Stimulated activated CD4-positive, alpha-beta T cell treated with anti-CD3 and anti-CD28 coated beads, Interleukin-4, amount 100 ng/mL, for 48 hours (primary cell): ENCODE results near the gene TFPI2.
A peak's percentile ranks its signal among the peaks of the same experiment; 100 is the strongest.
"Not testable (repeated sequence)": the region's sequence is repeated elsewhere in the genome, so short reads cannot be mapped to it uniquely, and the experiment has no call there.

Experiments used
- DNase-seq, 2 donors: peaks; one replicate each; pipeline ENCODE4 v3.0.0-alpha.2; 2020; ENCODE audit warnings: low read depth in 2 of 2

Gene TFPI2, protein sequence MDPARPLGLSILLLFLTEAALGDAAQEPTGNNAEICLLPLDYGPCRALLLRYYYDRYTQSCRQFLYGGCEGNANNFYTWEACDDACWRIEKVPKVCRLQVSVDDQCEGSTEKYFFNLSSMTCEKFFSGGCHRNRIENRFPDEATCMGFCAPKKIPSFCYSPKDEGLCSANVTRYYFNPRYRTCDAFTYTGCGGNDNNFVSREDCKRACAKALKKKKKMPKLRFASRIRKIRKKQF

DNA sequence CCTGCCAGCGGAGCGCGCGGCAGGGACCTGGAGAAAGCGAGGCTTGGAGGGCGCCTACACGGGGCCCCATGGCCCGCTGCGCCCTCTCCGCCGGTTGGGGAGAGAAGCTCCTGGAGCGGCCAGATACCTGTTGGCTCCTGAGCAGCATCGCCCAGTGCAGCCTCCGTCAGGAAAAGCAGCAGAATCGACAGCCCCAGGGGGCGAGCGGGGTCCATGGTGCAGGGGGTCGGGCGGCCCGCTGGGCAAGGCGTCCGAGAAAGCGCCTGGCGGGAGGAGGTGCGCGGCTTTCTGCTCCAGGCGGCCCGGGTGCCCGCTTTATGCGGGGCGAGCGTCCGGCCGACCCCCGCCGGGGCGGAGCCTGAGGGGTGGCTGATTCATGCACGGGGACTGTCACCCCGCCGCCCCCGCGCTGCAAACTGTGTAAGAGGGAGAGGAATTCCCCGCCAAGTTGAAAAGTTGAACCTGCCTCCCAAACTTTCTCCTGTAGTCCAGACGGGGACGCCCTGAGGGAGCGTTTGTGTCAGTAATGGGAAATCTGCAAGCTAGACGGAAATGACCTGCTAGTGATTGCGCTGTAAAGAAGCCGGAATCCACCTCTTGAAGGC is at the start of gene TFPI2:
TSS of gene TFPI2 (minus strand) at position 290 of the 605 bp plus-strand sequence. CDS start at position 215, 75 bp downstream.
- DNase-seq: peak in 1 of 2 donors; percentile 12

- no peak for DNase-seq
Measured at GRCh38 chr7:93938293-93938692, 47.7 kb upstream of the TFPI2 start.

- no peak for DNase-seq
Measured at GRCh38 chr7:93937818-93938217, 47.3 kb upstream of the TFPI2 start.

DNA sequence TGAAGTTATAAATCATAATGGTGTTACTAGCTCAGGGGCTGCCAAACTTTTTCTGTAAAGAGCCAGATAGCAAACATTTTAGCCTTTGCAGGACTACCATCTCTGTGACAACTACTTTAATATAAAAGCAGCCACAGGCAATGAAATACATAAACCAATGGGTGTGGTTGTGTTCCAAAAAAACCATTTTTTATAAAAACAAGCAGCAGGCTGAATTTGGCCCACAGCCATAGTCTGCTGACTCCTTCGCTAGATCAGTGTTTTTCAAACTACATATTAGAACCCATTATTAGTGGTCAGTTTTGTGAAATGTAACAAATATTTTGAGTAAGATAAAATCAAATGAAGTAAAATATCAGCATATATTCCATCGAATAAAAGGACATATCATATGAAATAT is 44.5 kb upstream of the TFPI2 start:
- no peak for DNase-seq

GRCh38 chr7:93933156-93933555 is 42.6 kb upstream of the TFPI2 start:
- no peak for DNase-seq

DNA sequence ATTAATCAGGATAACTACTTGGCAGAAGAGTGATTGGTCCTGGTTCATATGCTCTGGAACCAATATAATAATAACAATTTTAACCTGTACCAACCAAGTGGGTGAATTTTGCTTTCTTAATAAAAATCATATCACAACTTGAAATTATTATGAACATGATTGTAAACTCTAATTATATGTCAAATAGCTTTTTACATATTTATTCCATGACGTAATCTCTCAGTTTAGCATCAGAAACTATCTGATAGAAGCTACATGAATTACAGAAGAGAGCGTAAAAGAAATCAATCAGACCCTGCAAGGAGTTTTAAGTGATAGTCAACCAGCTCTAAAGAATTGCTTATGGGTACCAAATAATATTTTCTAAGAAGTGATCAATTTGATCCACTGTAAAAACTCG is 41.1 kb upstream of the TFPI2 start:
- DNase-seq: no peak

GRCh38 chr7:93927585-93927984 is 37.0 kb upstream of the TFPI2 start:
- DNase-seq: no peak

DNA sequence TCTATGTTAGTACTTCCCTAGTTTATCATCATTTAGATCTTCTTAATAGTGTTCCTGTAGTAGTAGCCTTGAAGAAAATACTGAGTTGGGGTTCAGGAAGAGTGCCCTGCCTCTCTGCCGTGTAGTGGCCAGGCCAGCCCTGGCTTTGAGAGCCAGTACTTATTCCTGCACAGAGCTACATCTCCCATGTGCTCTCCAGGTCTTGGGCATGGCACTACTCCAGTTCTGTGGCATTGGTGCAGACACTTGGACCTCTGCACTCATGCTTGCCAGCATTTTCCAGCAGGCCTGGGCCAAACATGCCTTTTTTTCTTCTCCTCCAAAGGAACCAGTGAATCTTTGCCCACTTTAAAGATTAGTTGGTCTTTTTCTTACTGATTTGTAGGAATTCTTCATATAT is 36.2 kb upstream of the TFPI2 start:
- no peak for DNase-seq

- no peak for DNase-seq
Measured at GRCh38 chr7:93923942-93924341, 33.4 kb upstream of the TFPI2 start.

DNA sequence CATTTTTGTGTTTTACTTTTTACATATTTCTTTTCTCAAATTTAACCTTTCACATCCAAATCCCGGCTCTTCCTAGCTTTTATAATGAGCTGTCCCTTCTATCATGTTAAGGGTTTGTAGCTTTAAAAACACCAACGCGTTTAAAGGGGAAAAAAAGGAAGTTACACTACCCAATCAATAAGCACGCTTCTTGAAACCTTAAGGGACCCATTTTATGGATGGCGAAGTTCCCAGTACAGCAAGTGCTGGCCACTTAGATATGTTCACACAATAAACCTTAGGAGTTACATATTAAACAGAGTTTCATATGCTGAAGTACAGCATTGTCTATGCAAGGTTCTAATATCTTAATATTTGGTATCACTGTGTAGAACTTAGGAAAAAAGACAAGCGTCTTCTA is 32.7 kb upstream of the TFPI2 start:
- DNase-seq: no peak

DNA sequence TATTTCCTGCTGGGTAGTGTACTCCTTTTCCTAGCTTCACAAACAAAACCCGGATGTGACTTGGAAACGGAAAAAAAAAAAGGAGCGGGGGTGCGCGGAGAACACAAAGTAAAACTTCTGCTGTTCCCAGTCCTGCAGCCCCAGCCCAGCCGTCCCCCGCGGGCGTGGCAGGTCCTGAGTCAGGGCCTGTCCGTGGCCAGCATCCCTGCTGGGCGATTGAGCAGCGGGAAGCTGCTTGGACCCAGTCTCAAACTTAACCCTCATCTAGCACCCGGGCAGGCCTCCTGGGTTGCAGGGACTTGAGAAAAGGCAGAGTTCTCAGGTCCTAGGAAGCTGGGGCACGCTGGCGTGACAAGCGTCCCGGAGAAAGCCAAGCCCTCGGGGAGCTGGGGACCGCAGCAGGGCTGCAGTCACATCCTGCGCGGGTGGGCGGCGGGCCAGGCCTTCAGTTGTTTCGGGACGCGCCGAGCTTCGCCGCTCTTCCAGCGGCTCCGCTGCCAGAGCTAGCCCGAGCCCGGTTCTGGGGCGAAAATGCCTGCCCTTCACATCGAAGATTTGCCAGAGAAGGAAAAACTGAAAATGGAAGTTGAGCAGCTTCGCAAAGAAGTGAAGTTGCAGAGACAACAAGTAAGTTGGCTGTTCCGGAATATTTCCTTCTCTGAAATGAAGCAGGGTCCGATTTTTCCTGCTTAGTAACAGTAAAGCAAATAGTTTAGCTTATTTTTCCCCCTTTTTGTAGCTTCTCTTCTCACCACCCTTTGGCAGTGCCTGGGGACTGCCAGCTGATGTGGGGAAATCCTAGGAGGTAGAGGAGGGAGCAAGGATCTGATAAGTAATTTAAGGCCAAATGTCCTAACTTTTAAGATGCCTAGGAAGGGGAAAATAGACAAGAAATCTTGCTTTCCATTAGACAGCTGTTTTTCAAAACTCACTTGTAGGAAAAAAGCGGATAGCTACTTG is 31.3 kb upstream of the TFPI2 start, which contains the start of gene GNG11:
TSS of gene GNG11 (plus strand) at position 129 of the 960 bp plus-strand sequence. CDS start at position 532, 403 bp downstream.
- peak; percentile 12 to 21 for DNase-seq

DNA sequence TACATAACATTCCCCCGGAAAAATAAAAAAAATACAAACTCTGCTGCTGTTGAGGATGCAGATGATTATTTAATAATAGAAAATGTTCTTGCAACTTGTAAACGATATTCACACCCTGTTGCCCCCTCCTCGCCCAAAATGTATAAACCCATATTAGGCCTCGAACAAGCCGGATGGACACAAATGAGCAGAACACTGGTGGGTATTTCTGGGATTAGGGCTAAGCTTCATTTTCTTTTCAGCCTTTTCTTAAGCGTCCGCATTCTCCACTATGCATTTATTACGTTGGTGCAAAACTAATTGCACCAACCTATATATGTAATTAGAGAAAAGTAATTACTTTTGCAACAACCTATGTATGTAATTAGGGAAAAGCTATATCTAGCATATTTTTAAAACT is 30.6 kb upstream of the TFPI2 start:
- DNase-seq: no peak

- DNase-seq: no peak
Measured at GRCh38 chr7:93920496-93921182, 30.1 kb upstream of the TFPI2 start.

- not testable (repeated sequence) for DNase-seq
Measured at GRCh38 chr7:93916315-93916714, 25.8 kb upstream of the TFPI2 start.

DNA sequence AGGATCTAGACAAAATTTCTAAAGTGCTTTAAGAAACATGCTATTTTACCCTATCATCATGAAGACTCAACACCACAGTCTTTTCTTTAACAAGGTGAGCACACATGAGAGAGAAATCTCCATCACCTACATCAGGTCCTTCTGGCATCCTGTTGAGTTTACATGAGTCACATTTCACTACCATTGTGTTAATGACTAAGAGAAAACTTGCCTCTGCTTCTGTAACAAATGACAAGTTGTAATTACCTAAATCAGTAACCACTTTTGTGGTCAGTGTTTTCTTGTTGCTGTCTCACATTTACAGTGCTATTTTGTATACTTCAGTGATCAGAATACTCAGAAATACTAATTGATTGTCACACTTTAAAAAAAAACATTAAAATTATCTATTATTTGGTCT is 25.3 kb upstream of the TFPI2 start:
- DNase-seq: not testable (repeated sequence)

DNA sequence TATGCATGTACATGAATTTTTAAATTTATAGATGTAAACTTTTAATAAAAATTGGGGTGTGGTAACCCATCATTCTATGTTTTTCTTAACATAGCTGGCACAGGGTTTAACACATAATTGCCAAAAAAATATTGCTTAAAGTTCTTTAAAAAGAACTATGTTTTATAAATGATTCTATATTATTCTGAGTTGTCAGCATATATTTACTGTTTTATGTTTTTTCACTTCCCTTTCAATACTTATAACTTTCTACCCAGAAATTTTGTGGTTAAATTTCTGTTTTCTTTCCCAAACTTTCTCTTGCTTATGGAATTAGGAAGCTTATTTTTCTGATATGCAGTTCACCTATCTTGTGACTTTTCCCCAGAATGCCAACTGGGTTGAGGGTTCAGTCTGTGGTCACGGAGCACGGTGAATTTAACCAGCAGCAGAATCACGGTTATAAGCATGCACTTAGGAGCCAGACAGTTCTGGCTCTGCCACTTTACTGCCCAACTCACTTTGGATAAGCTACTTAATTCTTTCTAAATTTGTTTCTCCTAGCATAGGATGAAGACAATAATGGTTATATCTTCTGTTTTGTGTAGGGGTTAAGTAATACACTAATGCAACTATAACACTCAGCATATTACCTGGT is 24.8 kb upstream of the TFPI2 start:
- not testable (repeated sequence) for DNase-seq

- no peak for DNase-seq
Measured at GRCh38 chr7:93914581-93915066, 24.1 kb upstream of the TFPI2 start.

GRCh38 chr7:93913197-93913596 is 22.6 kb upstream of the TFPI2 start:
- no peak for DNase-seq

DNA sequence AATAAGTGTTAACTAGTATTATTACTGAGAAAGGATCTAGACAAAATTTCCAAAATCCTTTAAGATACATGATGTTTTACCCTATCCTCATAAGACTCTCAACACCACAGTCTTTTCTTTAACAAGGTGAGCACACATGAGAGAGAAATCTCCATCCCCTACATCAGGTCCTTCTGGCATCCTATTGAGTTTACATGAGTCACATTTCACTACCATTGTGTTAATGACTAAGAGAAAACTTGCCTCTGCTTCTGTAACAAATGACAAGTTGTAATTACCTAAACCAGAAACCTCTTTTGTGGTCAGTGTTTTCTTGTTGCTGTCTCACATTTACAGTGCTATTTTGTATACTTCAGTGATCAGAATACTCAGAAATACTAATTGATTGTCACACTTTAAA is 21.1 kb upstream of the TFPI2 start:
- DNase-seq: not testable (repeated sequence)

DNA sequence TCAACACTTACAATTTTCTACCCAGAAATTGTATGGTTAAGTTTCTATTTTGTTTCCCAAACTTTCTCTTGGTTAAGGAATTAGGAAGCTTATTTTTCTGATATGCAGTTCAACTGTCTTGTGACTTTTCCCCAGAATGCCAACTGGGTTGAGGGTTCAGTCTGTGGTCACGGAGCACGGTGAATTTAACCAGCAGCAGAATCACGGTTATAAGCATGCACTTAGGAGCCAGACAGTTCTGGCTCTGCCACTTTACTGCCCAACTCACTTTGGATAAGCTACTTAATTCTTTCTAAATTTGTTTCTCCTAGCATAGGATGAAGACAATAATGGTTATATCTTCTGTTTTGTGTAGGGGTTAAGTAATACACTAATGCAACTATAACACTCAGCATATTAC is 20.7 kb upstream of the TFPI2 start:
- DNase-seq: not testable (repeated sequence)
